Hematopoietic multipotent progenitor cell treated with erythropoietin and hydrocortisone succinate and interleukin-3 and kit ligand, for 6 days (in vitro differentiated cells): ENCODE measurements around the gene LRRC45.

Source experiments
- DNase-seq: peaks from one replicate; pipeline ENCODE4 v3.0.0-alpha.2; 2015

The LRRC45 gene

GRCh38 chr17:81994593-81995462 lies 28.3 kb upstream of the LRRC45 start:
- DNase-seq, result no peak

GRCh38 chr17:81995463-81996231 lies 27.5 kb upstream of the LRRC45 start:
- no peak for DNase-seq

- no peak for DNase-seq
These were observed 26.8 kb upstream of the LRRC45 start for GRCh38 chr17:81996232-81996756.

- DNase-seq, result no peak
These were observed 26.2 kb upstream of the LRRC45 start for GRCh38 chr17:81996757-81997441.

- DNase-seq, result no peak
These were observed 24.9 kb upstream of the LRRC45 start for GRCh38 chr17:81998212-81998611.

- DNase-seq, result no peak
These were observed 24.2 kb upstream of the LRRC45 start for GRCh38 chr17:81998691-81999438.

GRCh38 chr17:81999587-81999975 lies 23.5 kb upstream of the LRRC45 start:
- no peak for DNase-seq

- no peak for DNase-seq
These were observed 22.9 kb upstream of the LRRC45 start for GRCh38 chr17:81999976-82000802.

GRCh38 chr17:82000803-82001570 lies 22.1 kb upstream of the LRRC45 start:
- no peak for DNase-seq

- no peak for DNase-seq
These were observed 21.5 kb upstream of the LRRC45 start for GRCh38 chr17:82001571-82002056.

GRCh38 chr17:82003411-82004381 lies 19.4 kb upstream of the LRRC45 start:
- DNase-seq, result no peak

GRCh38 chr17:82004517-82005455 lies 18.3 kb upstream of the LRRC45 start:
- DNase-seq, result no peak

GRCh38 chr17:82005701-82006348 lies 17.3 kb upstream of the LRRC45 start:
- DNase-seq, result no peak

- DNase-seq, result no peak
These were observed 16.5 kb upstream of the LRRC45 start for GRCh38 chr17:82006468-82007227.

- no peak for DNase-seq
These were observed 15.9 kb upstream of the LRRC45 start for GRCh38 chr17:82007228-82007494.

- no peak for DNase-seq
These were observed 15.4 kb upstream of the LRRC45 start for GRCh38 chr17:82007495-82008257.
